Measurements from ENCODE around the gene ELAVL2.

DNA sequence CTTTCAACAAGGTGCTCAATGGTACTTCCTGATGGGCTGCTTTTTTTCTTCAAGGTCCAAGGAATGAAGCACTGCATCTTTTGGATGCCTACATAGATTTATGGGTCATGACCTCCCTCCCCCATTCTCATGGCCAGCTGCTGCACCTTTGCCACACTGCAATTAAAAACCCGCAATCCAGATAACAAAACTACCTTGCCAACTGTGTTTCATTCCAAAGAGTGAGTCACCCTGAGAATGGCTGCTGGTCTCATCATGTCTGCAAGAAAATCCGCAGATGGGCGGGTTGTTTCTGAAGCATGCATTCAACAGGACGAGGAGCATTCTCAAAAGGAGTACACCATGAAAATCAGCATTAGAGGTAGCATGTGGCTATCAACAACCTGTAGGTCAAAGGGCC, 139.8 kb downstream of the ELAVL2 start:
- TF ChIP-seq, protein P1, sequence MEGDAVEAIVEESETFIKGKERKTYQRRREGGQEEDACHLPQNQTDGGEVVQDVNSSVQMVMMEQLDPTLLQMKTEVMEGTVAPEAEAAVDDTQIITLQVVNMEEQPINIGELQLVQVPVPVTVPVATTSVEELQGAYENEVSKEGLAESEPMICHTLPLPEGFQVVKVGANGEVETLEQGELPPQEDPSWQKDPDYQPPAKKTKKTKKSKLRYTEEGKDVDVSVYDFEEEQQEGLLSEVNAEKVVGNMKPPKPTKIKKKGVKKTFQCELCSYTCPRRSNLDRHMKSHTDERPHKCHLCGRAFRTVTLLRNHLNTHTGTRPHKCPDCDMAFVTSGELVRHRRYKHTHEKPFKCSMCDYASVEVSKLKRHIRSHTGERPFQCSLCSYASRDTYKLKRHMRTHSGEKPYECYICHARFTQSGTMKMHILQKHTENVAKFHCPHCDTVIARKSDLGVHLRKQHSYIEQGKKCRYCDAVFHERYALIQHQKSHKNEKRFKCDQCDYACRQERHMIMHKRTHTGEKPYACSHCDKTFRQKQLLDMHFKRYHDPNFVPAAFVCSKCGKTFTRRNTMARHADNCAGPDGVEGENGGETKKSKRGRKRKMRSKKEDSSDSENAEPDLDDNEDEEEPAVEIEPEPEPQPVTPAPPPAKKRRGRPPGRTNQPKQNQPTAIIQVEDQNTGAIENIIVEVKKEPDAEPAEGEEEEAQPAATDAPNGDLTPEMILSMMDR (conservative IDR thresholded peaks at IDR 0.05; ENCODE audit: low read depth, low read length): no peak
- TF ChIP-seq EZH2 (IDR thresholded peaks at IDR 0.05; ENCODE audit: borderline replicate concordance, low read depth, low read length, poor library complexity, severe bottlenecking): no peak
